T-cell (primary cell): ENCODE results near the gene FREY1. TPM values are rescaled to one million over a fixed set of nuclear protein-coding genes. Genes with fewer than 3 reads are reported as not detected.
A peak's percentile ranks its signal among the peaks of the same experiment; 100 is the strongest.

Experiments
- ATAC-seq, 4 experiments: fragments of 200-7000 bp in 3 of 4; fragments of 150-1000 bp in 1 of 4; cut with Tn5 transposase; replicated peaks in 1 of 4; 1 replicate in 3 of 4; 2 replicates in 1 of 4; pipeline ENCODE4 v1.10.0; 2021; ENCODE audit warnings: moderate library complexity in 3 of 4, mild to moderate bottlenecking in 2 of 4, moderate number of reproducible peaks in 1 of 4
- CTCF ChIA-PET, 2 donors: fragments of 300-600 bp; sonication (Branson Sonifier 250); formaldehyde crosslinking; loops; one replicate each; lab custom pipeline; 2022; ENCODE audit warnings: antibody characterized with exemption in 2 of 2; lab: Charles Lee
- POLR2A ChIA-PET, 2 donors: fragments of 300-600 bp; sonication (Branson Sonifier 250); formaldehyde crosslinking; loops; one replicate each; lab custom pipeline; 2022; ENCODE audit warnings: antibody characterized with exemption in 2 of 2; lab: Charles Lee
- DNase-seq, 35 experiments: peaks; one replicate each; pipeline versions ENCODE4 v3.0.0 to v3.0.0-alpha.2; 2013 to 2023
- H3K27ac ChIP-seq: one replicate; pipeline ENCODE4 v1.5.1; 2013; ENCODE audit warnings: low read length
- H3K27me3 ChIP-seq, 2 experiments: replicated peaks in 1 of 2; 1 replicate in 1 of 2; 2 replicates in 1 of 2; pipeline versions ENCODE4 v1.6.1 to v1.7.0; 2013; ENCODE audit warnings: low read length in 1 of 2, mixed read lengths in 1 of 2; ENCODE audit not compliant: control insufficient read depth in 2 of 2, insufficient read depth in 2 of 2; ENCODE audit errors: extremely low read depth in 1 of 2
- H3K36me3 ChIP-seq, 2 donors: 1 replicate in 1 of 2; 2 replicates in 1 of 2; pipeline versions ENCODE4 v1.6.1 to v1.7.0; 2013; ENCODE audit warnings: low read length in 1 of 2; ENCODE audit not compliant: control insufficient read depth in 2 of 2, insufficient read depth in 1 of 2; ENCODE audit errors: extremely low read depth in 1 of 2
- H3K4me1 ChIP-seq, 2 experiments: 1 replicate in 1 of 2; 2 replicates in 1 of 2; pipeline versions ENCODE4 v1.6.1 to v1.7.0; 2013; ENCODE audit warnings: low read length in 2 of 2, mixed read lengths in 1 of 2; ENCODE audit not compliant: insufficient read depth in 2 of 2, control insufficient read depth in 1 of 2; ENCODE audit errors: extremely low read depth in 1 of 2
- H3K4me3 ChIP-seq, 2 donors: 1 replicate in 1 of 2; 2 replicates in 1 of 2; pipeline versions ENCODE4 v1.5.1 to v1.7.0; 2013; ENCODE audit warnings: mild to moderate bottlenecking in 2 of 2, low read length in 1 of 2, moderate library complexity in 1 of 2; ENCODE audit not compliant: control insufficient read depth in 1 of 2; ENCODE audit errors: extremely low read depth in 1 of 2
- H3K9me3 ChIP-seq: 2 replicates; pipeline ENCODE4 v1.7.0; 2013
- H3K27ac Mint-ChIP-seq, 2 donors: one replicate each; pipeline ENCODE4 v1.8.0; 2020 to 2021; ENCODE audit warnings: mild to moderate bottlenecking in 2 of 2, mixed read lengths in 2 of 2
- H3K27me3 Mint-ChIP-seq, 2 donors: one replicate each; pipeline ENCODE4 v1.8.0; 2021 to 2022; ENCODE audit warnings: mixed read lengths in 2 of 2
- H3K36me3 Mint-ChIP-seq: one replicate; pipeline ENCODE4 v1.8.0; 2021; ENCODE audit warnings: mixed read lengths
- H3K4me1 Mint-ChIP-seq, 3 donors: one replicate each; pipeline ENCODE4 v1.8.0; 2020 to 2022; ENCODE audit warnings: mixed read lengths in 3 of 3, mild to moderate bottlenecking in 1 of 3
- H3K4me3 Mint-ChIP-seq, 3 donors: one replicate each; pipeline ENCODE4 v1.8.0; 2020 to 2022; ENCODE audit warnings: mild to moderate bottlenecking in 3 of 3, mixed read lengths in 3 of 3, moderate library complexity in 3 of 3
- H3K9me3 Mint-ChIP-seq, 3 donors: one replicate each; pipeline ENCODE4 v1.8.0; 2020 to 2022; ENCODE audit warnings: mixed read lengths in 3 of 3
- WGBS: methylation state at CpG from one replicate; pipeline ENCODE4 v1.1.5; 2013; ENCODE audit warnings: missing lambda C conversion rate; ENCODE audit not compliant: insufficient coverage; 5-methylcytosine and 5-hydroxymethylcytosine counted together
- total RNA-seq, 35 experiments: library from RNA in 6 of 35; stranded (reverse) in 6 of 35; fragments of 120-200 nt in 1 of 35; gene quantifications; one replicate each; pipeline versions ENCODE4 v1.2.1 to v1.2.4 and lab custom pipeline; 2013 to 2026

Gene FREY1, protein sequence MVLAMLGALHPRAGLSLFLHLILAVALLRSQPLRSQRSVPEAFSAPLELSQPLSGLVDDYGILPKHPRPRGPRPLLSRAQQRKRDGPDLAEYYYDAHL
- 1 to 10 TPM; 2.5 to 6.8 (median 4.6) TPM for total RNA-seq
- 2.7 TPM for total RNA-seq (2013)
- 0.26 to 2.9 (median 0.83) reads per million in 29 experiments for total RNA-seq (lab: John Stamatoyannopoulos, UW)

GRCh38 chr11:45906965-45907611, at the start of gene FREY1:
Gene FREY1, minus strand, starts transcription at chr11:45907271. Its CDS starts 26 bp downstream, at chr11:45907245.
- WGBS, result 76% methylated on average over 16 of the region's 18 CpGs
- no peaks in the 10 kb centered on the region for H3K9me3 ChIP-seq
- no peak within 1 kb of the TSS for H3K27ac Mint-ChIP-seq
- no peak for DNase-seq
- H3K4me3 ChIP-seq, result no peak within 1 kb of the TSS
- no peak within 1 kb of the TSS for H3K4me3 Mint-ChIP-seq
- no peaks in the 10 kb centered on the region for H3K9me3 Mint-ChIP-seq
- peaks cover 8 to 10% (median 9%) of the 10 kb centered on the region in 3 donors for H3K4me1 Mint-ChIP-seq
- ChIA-PET CTCF (no interaction called here), POLR2A (no interaction called here)
- no peaks in the 10 kb centered on the region for H3K27me3 Mint-ChIP-seq
- no peak within 1 kb of the TSS for H3K27ac ChIP-seq
- H3K36me3 Mint-ChIP-seq, result peaks cover 4% of the 10 kb centered on the region
- peaks cover 0 to 13% of the 10 kb centered on the region in 2 experiments for H3K4me1 ChIP-seq
- no peaks in the 10 kb centered on the region for H3K27me3 ChIP-seq
- H3K36me3 ChIP-seq, result peaks cover 2 to 31% of the 10 kb centered on the region in 2 donors
- ATAC-seq, result no peak

- ATAC-seq (no peak), DNase-seq (no peak)
- POLR2A ChIA-PET, result no interaction called here
- Histone ChIP-seq H3K4me1 (no peaks in the 10 kb centered on the region), H3K9me3 (no peaks in the 10 kb centered on the region), H3K27ac (no peak overlapping the region), H3K36me3 (peaks cover 5 to 77% of the 10 kb centered on the region in 2 donors), H3K27me3 (no peaks in the 10 kb centered on the region), H3K4me3 (no peak overlapping the region)
- Mint-ChIP-seq H3K4me3 (no peak overlapping the region), H3K27me3 (no peaks in the 10 kb centered on the region), H3K4me1 (no peaks in the 10 kb centered on the region), H3K36me3 (peaks cover 62% of the 10 kb centered on the region), H3K27ac (no peak overlapping the region), H3K9me3 (no peaks in the 10 kb centered on the region)
- WGBS, result 100% methylated on average over 1 of the region's 1 CpG
- CTCF ChIA-PET, result interaction anchor here (0.7 to 1.6 kb wide), 2 partner anchors 15 to 19 kb away, joined by 3 to 10 read pairs; no protein-coding TSS in a partner anchor
These were observed 42.9 kb upstream of the FREY1 start for GRCh38 chr11:45949992-45950407.

DNA sequence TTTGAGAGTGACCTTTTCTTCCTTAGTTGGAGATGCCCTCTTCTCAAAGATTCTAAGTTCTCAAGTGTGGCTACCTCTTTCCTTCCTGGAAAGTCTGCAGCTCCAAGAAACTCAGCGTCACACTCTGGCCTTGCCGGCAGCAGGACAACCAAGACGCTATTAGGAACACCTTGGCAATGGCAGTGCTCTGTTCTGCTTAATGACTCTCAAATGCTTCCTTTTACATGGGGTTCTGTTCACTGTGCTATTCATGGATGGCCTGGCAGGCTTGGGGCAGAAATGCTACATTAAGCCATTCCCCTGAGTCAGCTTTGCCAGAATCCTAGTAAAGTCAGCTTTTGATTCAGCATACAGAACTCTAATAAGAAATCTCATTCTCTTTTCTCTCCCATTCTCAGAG, 41.3 kb upstream of the FREY1 start:
- ChIA-PET CTCF (no interaction called here), POLR2A (no interaction called here)
- WGBS, result 100% methylated on average over 3 of the region's 3 CpGs
- no peaks in the 10 kb centered on the region for H3K4me1 ChIP-seq
- H3K27me3 ChIP-seq, result no peaks in the 10 kb centered on the region
- DNase-seq (no peak), ATAC-seq (no peak)
- no peak overlapping the region for H3K27ac ChIP-seq
- no peaks in the 10 kb centered on the region for H3K27me3 Mint-ChIP-seq
- H3K27ac Mint-ChIP-seq, result no peak overlapping the region
- H3K36me3 Mint-ChIP-seq, result peaks cover 73% of the 10 kb centered on the region
- no peak overlapping the region for H3K4me3 ChIP-seq
- H3K36me3 ChIP-seq, result peaks cover 5 to 88% of the 10 kb centered on the region in 2 donors
- no peaks in the 10 kb centered on the region for H3K9me3 ChIP-seq
- H3K9me3 Mint-ChIP-seq, result no peaks in the 10 kb centered on the region
- H3K4me1 Mint-ChIP-seq, result no peaks in the 10 kb centered on the region
- H3K4me3 Mint-ChIP-seq, result no peak overlapping the region

GRCh38 chr11:45947885-45948284, 40.8 kb upstream of the FREY1 start:
- H3K4me3 ChIP-seq, result no peak overlapping the region
- Mint-ChIP-seq H3K9me3 (no peaks in the 10 kb centered on the region), H3K4me3 (no peak overlapping the region), H3K27me3 (no peaks in the 10 kb centered on the region), H3K4me1 (no peaks in the 10 kb centered on the region), H3K36me3 (peaks cover 69% of the 10 kb centered on the region), H3K27ac (no peak overlapping the region)
- H3K36me3 ChIP-seq, result peaks cover 8 to 85% of the 10 kb centered on the region in 2 donors
- no CpG with 5 or more reads among the region's 1 CpG for WGBS
- no peaks in the 10 kb centered on the region for H3K9me3 ChIP-seq
- POLR2A ChIA-PET, result no interaction called here
- H3K4me1 ChIP-seq, result no peaks in the 10 kb centered on the region
- H3K27ac ChIP-seq, result no peak overlapping the region
- no peak for ATAC-seq
- no peaks in the 10 kb centered on the region for H3K27me3 ChIP-seq
- no peak for DNase-seq
- CTCF ChIA-PET, result no interaction called here

DNA sequence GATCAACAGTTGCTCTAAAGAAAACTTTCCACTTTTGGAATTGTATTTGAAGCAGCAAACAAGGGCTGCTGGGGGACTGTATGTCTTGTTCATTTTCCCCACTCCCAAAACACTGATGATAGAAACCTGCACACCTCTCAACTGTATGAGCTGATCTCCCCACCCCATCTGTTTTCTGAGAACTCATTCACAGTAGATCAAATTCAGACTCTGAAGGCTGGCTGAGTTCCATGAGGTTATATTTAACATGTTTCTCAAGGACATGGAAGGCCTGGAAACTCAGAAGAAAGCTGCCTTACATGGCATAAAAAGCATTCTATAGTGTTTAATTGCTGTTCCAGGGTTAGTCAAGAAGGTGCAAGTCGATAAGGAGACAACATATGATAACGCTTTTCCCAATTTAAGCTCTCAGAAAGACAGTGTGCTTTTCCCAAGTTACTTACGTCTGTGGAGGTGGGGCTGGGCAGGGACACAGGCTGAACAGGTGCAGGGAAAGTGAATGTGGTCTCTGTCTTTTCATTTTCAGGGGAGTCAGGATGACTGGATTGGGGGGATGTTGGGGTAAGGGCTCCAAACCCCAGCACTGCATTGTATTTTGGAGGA, 38.4 kb upstream of the FREY1 start:
- no peak for ATAC-seq
- no peaks in the 10 kb centered on the region for H3K4me1 ChIP-seq
- no peaks in the 10 kb centered on the region for H3K27me3 ChIP-seq
- DNase-seq, result no peak
- Mint-ChIP-seq H3K4me1 (no peaks in the 10 kb centered on the region), H3K27me3 (no peaks in the 10 kb centered on the region), H3K9me3 (no peaks in the 10 kb centered on the region), H3K27ac (no peak overlapping the region), H3K4me3 (no peak overlapping the region), H3K36me3 (peaks cover 73% of the 10 kb centered on the region)
- peaks cover 8 to 65% of the 10 kb centered on the region in 2 donors for H3K36me3 ChIP-seq
- CTCF ChIA-PET, result interaction anchor here in 1 of 2 donors (0.6 kb wide), 1 partner anchor 18 kb away, joined by 13 read pairs; no protein-coding TSS in a partner anchor
- 100% methylated on average over 3 of the region's 3 CpGs for WGBS
- no peak overlapping the region for H3K27ac ChIP-seq
- POLR2A ChIA-PET, result no interaction called here
- H3K9me3 ChIP-seq, result no peaks in the 10 kb centered on the region
- H3K4me3 ChIP-seq, result no peak overlapping the region

GRCh38 chr11:45942381-45942780, 35.3 kb upstream of the FREY1 start:
- ATAC-seq (no peak), DNase-seq (no peak)
- no peaks in the 10 kb centered on the region for H3K27me3 ChIP-seq
- Mint-ChIP-seq H3K4me3 (no peak overlapping the region), H3K27ac (peak overlapping the region in 1 of 2 donors; percentile 19), H3K4me1 (no peaks in the 10 kb centered on the region), H3K36me3 (peaks cover 55% of the 10 kb centered on the region), H3K9me3 (no peaks in the 10 kb centered on the region), H3K27me3 (no peaks in the 10 kb centered on the region)
- no peak overlapping the region for H3K27ac ChIP-seq
- 95% methylated on average over 4 of the region's 4 CpGs for WGBS
- ChIA-PET CTCF (interaction anchor here (0.6 to 1.1 kb wide), 4 partner anchors 22 to 61 kb away, joined by 3 to 4 read pairs (median 3); no protein-coding TSS in a partner anchor), POLR2A (interaction anchor here in 1 of 2 donors (0.5 kb wide), 1 partner anchor 119 kb away, joined by 3 read pairs; no protein-coding TSS in a partner anchor)
- H3K9me3 ChIP-seq, result no peaks in the 10 kb centered on the region
- no peaks in the 10 kb centered on the region for H3K4me1 ChIP-seq
- no peak overlapping the region for H3K4me3 ChIP-seq
- peaks cover 3 to 43% of the 10 kb centered on the region in 2 donors for H3K36me3 ChIP-seq
